ENCODE results near the gene PREX1.

DNA sequence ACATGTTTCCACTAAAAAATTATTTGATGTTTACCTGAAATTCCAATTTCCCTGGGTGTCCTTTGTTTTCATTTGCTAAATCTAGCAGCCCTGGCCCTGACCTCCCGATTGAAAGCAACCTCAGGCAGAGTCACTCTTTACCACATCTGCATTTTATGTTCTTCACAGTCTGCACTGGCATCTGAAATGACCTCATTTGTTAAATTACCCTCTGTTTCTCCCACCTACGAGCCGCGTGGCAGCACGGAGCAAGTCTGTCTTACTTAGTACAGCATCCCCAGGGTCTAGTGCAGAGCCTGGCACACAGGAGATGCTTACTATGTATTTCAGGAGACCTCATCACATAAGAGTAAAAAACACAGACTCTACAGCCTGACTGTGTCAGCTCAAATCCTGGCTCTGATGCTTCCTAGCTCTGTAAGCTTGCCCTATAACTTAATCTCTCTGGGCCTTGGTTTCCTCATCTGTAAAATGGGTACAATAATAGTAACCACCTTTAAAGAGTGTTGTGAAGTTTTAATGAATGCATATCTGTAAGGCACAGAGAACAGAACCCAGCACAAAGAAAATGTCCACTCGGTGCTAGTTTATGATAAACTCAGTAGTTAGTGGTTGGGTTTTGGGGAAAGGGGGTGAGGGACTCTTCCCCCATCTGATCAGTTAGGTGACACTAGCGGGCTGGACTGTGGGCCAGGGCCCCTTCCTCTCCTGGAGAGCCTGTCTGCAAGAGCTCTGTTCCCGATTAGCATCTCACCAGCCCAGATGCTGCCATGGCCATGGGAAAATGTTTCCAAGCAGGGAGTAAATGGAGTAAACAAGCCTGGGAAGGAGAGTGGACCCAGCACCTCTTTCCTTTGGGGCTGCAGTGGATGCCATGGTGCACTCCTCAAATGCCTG is 88.2 kb downstream of the PREX1 start:
- TF ChIP-seq SPI1 (IDR thresholded peaks at IDR 0.05; ENCODE audit: borderline replicate concordance, low read depth), result no peak
- TF ChIP-seq, protein P1, sequence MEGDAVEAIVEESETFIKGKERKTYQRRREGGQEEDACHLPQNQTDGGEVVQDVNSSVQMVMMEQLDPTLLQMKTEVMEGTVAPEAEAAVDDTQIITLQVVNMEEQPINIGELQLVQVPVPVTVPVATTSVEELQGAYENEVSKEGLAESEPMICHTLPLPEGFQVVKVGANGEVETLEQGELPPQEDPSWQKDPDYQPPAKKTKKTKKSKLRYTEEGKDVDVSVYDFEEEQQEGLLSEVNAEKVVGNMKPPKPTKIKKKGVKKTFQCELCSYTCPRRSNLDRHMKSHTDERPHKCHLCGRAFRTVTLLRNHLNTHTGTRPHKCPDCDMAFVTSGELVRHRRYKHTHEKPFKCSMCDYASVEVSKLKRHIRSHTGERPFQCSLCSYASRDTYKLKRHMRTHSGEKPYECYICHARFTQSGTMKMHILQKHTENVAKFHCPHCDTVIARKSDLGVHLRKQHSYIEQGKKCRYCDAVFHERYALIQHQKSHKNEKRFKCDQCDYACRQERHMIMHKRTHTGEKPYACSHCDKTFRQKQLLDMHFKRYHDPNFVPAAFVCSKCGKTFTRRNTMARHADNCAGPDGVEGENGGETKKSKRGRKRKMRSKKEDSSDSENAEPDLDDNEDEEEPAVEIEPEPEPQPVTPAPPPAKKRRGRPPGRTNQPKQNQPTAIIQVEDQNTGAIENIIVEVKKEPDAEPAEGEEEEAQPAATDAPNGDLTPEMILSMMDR (IDR thresholded peaks at IDR 0.05; ENCODE audit: insufficient read depth, low read length), result no peak

Data from HL-60 (cell line).